Muscle of back (tissue), 11 donors: ENCODE measurements around the gene SYNDIG1. TPM values are rescaled to one million over a fixed set of nuclear protein-coding genes. Genes with fewer than 3 reads are reported as not detected.
A peak's percentile ranks its signal among the peaks of the same experiment; 100 is the strongest.
"Not testable (repeated sequence)": the region's sequence is repeated elsewhere in the genome, so short reads cannot be mapped to it uniquely, and the experiment has no call there.

Source experiments
- DNase-seq, 3 donors: peaks; one replicate each; pipeline versions ENCODE4 v3.0.0 to v3.0.0-alpha.2; 2013
- polyA plus RNA-seq, 10 donors: library from polyadenylated mRNA; unstranded; fragments of 120-200 nt; gene quantifications; one replicate each; pipeline ENCODE4 v1.2.1, GENCODE V29; 2013; ENCODE audit not compliant: insufficient read length in 10 of 10

SYNDIG1 gene
- polyA plus RNA-seq, 10 donors = 2.9 to 5.6 (median 3.6) TPM

DNA sequence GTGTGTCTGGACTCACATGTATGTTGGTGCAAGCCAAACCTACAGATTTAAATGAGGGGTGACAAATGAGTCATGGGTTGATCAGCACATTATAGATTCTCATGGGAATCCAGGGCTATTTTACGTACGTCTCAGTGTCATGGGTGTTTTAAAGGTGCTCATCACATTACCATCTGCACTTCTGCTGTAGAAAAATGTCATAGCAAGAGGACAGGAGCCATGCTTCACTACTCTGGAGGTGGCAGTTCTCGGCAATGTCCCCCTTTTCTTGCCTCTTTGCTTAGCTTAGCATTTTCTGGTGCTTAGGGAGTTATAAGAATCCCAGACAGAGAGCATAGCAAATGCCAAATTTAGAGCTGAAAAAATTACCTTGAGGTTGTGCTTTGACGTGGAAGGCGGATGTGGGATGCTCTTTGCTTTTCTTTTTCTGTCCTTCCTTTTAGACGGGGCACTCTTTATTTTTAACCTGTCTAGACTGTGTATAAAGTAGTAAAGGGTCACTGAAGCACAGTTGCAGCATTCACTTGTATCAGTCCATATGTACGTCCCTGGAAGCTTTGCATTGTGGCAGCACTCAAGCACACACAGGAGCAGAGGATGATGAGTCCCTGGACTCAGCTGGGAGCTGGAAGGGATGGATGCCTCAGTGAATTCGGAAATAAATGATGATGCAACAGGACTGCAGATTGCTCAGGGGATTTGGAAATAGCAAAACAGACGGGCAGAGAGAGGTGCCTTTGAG lies 139.7 kb downstream of the SYNDIG1 start:
- no peak for DNase-seq

DNA sequence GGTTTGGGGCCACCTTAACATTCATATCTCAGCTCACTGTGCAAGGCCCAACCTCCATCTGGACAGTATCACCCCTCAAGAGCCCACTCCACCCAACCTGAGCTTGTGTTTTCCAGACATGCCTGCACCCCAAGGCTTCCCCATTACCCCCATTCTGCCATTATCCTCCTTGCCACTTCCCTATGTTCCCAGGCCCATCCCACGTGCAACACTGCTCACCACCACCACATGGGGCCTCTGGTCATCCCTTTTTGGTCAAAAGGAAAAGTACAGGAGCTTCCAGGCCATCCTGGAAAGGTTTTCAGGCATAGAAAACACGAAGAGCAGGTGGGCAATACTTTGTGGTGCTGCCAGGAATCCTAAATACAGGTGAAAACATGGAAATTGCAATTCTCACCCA lies 140.3 kb downstream of the SYNDIG1 start:
- no peak for DNase-seq

DNA sequence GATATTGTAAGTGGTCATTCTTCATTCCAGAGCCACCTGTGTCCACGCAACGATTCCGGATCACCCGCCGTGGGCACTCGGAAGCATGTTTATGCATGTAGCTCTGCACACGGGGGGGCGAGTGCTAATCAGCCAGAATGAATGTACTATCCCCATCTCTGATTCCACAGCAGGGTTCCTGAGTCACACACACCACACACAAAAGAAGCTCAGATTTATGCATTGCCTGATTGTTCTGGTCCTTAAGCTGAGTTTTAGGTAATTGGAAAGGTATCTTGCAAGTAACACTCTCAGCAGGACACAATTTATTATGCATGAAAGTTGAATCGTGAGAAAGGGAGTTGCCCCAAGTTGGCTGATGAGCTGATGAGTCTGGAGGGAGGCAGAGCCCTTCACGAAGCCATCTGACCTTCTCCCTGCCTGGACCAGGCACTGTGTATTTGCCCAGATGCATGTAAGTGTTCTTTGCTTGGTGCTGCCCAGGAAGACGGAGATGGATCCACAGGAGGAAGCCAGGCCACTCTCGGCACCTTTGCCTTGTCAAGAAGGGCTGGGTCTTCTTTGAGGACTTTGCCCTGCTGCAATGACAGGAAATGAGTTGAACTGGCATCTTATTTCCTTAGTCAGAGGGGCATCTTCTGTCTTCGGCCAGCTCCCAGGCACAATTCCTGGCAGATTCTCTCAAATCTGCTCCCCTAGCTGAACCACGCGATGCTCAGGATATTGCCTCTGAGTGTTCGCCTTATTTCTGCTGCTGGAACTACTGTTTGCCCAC lies 141.1 kb downstream of the SYNDIG1 start:
- no peak for DNase-seq

DNA sequence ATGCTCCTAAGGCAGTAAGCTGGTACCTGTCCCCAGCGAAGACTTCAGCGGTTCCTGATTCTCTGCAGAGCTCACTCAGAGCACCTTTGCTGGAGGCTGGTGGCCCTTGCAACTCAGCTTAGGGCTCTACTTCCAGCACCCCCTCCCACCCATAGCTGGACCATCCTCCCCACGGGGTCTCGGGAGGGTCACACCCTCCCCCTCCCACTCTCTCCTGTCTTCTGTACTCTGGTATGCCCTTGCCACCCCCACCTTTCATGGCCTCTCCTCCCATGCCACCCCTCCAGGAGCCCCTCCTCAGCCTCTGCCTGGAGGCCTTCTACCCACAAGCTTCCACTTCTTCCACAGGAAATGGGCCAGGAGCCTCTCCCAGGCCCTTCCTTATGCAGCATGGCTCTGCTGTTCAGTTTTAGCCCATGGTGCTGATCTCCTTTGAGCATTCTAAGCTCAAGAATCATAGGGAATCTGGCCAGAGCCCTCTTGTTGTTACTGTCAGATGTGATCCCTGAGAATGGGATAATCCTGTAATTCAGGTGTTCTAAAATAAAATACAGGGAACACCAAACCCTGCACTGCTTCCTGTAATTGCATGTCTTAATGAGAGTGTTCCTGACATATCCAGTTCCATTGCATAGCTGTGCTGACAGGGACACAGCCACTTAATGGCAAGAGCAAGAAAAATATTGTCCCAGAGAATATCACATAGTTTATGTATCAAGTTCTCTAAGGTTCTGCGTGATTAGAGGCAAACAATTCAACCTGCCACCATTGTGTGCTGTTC lies 142.1 kb downstream of the SYNDIG1 start:
- DNase-seq = no peak

DNA sequence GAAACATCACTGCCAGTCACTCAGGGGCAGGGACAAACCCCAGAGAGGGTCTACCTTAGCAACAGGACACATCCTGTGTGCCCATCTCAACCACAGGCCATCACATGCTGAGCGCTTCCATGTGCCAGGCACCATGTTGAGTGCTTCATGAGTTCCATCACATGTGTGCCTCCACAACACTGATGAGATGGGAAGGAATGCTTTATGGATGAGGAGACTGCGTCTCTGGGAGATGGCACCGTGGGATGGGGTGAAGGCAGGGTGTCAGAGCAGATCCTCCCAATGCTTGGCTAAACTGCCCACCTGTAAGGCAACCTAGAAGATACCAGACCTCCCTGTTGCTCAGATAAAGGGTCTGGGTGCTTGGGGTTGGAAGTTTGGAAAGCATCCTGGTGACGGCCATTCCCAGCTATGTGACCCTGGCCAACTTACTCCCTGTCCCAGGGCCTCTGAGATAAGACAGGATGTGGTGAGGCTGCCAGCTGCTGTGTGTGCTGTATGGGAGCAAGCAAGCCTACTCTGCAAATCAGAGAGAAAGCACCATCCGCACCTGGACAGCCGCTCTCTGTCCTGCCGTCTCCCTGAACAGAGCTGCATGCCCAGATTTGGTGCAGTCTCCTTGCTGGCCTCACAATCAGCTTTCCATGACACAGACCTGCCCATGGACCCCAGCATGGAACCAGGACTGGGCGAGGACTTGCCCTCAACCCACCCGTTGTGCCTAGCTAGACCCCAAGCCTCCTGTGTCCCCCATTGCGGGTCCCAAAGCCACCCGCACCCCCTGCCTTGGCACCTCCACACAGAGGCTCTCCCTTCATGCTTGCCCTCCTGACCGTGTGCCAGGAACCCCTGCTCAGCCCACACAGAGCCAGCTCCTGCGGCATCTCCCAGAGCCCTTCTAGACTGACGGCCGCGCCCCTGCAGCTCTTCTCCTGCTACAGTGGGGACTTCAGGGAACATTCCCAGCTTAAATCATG lies 143.7 kb downstream of the SYNDIG1 start:
- no peak for DNase-seq

DNA sequence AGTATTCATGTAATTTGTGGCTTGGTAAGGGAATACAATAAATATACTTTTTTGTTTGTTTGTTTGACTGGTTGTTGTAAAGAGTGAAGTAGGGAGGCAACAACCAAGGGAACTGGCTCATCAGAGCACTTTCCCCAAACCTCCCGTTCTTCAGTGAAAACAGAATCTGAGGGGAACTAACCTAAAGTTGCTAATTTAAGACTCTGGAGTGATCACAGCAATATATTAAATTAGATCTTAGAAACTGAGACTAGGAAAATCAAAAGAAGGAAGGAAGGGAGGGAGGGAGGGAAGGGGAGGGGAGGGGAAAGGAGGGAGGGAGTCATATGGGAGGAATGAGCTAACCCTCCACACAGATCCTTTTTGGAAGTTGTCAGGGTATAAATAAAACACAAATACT lies 144.9 kb downstream of the SYNDIG1 start:
- no peak for DNase-seq

DNA sequence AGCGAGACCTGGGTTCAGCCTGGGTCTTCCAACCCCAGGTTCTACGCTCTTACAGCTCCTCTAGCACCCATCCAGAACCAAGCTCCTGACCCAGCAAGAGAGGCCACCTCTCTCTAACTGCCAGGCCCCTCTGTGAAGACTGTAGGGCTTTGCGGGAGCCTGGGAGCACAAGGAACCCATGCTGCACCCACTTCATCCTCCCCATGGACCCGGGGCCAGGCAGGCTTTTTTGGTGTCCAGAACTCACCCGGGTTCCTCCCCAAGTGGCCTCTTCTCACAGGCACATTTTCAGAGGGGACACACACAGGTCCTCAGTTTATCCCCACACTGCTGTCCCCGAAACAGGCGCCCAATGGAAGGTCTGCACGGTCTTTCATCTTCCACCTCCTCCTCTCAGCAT lies 145.9 kb downstream of the SYNDIG1 start:
- no peak for DNase-seq

DNA sequence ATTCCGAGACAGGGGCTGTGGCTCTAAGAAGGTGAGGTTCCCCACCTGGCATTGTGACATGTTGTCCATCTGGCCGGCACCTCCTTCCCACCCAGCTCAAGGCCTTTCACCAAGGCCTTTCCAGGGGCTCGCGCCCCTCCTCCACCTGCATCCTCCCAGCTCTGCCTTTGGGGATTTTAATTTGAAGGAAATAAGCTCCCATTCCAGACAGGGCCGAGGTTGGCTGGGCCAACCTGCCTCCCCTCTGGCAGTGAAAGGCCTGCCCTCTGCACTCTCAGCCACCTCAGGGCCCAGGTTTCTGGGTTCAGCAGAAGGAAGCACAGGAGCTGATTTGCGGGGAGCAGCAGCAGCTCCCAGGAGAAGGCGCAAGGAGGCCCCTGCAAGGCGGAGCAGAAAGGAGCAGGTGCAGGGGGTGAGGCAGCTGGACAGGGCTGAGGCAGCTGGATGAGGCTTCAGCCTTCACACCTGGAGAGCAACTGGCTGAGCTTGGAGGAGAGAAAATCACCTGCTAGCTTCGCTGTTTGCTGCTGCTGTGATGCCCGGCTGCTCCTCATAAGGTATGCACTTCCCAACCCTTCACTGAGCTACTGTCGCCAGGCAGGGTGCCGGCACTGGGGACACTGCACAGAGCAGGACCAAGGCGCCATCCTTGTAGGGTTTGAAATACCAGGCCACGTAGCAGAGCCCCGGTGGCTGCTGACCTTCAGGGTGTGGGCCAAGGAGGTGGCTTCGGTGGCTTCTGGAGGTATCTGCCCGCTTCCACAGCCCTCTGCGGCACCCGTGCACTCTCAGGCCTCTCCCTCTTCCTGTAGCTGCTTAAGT lies 147.0 kb downstream of the SYNDIG1 start:
- DNase-seq = no peak

DNA sequence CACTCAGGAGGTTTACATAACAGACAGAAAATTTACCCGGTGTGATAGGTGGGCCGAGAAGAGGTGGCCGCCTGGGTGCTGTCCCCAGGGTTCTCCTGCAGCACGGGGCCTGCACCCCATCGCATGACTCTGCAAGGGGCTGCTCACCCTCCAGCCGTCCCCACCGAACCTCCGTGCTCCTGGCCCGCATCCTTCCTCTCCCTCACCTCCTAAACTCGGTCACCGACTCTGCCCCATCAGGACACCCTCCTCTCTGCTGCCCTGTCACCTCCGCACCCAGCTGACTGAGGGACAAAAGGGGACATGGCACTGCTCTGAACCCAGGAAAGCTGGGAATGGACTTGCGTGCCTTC lies 147.6 kb downstream of the SYNDIG1 start:
- DNase-seq = no peak

DNA sequence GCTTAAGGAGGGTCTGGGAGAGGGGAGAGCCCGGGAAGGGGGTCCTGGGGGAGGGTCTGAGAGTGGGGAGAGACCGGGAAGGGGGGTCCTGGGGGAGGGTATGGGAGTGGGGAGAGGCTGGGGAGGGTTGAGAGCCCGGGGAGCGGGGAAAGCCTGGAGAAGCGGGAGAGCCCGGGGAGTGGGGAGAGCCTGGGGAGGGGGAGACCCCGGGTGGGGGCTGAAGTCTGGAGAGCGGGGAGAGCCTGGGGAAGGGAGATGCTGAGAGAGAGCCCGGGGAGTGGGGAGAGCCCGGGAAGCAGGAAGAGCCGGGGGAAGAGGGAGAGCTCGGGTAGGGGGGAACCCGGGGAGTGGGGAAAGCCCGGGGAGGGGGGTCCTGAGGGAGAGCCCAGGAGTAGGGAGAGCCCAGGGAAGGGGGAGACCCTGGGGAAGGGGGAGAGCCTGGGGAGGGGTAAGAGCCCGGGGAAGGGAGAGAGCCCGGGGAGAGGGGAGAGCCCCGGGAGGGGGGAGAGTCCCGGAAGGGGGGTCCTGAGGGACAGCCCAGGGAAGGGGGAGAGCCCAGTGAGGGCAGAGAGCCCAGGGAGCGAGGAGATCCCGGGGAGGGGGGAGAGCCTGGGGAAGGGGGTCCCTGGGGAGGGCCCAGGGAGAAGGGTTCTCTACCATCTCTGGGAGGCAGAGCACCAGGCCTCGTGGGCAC lies 148.5 kb downstream of the SYNDIG1 start:
- no peak for DNase-seq

DNA sequence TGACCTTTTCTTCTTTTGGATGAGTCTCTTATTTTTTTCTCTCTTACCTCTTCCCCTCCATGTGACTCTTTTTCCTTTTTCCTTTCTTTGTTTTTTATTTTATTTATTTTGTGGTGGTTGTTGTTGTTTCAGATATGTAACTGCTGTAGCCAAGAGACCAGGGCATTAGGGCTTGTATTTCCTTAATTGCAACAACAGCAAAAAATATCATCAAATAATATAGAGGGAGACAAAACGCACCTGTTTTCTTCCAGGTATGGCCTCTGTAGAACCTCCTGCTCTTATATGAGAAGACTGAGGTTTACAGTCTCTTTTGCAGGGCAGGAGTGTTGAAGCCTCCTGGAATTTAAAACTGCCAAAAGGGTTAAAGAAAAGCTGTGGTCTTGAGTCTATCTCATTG lies 149.3 kb downstream of the SYNDIG1 start:
- no peak for DNase-seq

DNA sequence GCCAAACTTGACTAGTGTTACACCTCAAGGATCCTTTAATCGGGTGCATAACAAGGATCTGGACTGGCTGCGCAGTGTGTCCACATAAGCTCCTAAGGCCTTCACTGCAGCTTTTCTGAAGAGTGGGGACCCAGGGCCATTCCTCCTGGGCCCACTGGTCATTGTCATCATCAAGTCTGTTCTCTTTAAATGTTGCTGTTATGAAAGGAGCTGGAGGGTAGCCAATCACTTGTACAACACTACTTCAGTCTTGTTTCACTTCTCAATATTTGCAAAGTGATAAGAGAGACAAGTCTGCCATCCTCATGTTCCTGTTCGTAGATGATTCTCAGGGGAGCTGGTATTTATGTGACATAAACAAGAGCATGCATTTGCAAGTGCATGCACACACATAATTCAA lies 149.8 kb downstream of the SYNDIG1 start:
- DNase-seq = no peak

DNA sequence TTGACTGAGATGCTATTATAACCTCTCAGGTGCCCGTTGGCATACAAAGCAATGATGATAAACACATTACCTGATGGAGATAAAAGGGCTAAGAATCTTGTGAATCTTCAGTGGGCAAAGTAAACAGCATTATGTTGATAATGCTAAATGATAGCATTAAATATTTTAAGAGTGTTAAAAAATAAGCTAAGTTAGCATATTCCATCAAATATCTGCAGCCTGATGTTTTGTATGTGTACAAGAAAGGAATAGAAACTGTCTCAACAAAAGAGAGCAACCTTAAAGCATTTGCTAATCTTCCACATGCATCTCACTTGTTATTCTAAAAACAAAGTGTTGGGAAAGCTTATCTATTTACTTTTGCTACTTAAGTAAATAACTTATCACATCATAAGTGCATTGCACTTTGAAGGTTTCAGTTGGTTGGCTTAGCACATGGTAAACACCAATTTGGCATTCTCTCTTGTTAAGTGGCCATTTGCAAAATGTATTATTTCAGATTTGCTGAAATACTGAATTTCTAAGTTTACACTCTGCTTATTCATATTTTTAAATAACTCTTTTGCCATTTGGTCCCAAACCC lies 151.6 kb downstream of the SYNDIG1 start:
- DNase-seq = no peak

DNA sequence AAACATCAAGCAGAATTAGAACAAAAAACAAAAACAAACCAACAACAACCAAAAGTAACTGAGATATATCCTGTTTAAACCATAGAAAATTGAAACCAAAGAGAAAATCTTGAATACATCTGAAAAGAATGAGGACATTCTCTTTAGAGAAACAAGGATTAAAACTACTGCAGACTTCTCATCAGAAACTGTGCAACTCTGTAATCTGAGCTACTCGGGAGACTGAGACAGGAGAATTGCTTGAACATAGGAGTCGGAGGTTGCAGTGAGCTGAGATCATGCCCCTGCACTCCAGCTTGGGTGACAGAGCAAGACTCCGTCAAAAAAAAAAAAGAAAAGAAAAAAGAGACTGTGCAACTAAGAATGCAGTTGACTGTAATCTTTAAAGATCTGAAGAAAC lies 153.4 kb downstream of the SYNDIG1 start:
- DNase-seq = peak in 1 of 3 donors; percentile 13

DNA sequence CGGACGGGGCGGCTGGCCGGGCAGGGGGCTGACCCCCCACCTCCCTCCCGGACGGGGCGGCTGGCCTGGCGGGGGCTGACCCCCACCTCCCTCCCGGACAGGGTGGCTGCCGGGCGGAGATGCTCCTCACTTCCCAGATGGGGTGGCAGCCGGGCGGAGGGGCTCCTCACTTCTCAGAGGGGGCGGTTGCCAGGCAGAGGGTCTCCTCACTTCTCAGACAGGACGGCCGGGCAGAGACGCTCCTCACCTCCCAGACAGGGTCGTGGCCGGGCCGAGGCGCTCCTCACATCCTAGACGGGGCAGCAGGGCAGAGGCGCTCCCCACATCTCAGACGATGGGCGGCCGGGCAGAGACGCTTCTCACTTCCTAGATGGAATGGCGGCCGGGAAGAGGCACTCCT lies 156.7 kb downstream of the SYNDIG1 start:
- not testable (repeated sequence) for DNase-seq

DNA sequence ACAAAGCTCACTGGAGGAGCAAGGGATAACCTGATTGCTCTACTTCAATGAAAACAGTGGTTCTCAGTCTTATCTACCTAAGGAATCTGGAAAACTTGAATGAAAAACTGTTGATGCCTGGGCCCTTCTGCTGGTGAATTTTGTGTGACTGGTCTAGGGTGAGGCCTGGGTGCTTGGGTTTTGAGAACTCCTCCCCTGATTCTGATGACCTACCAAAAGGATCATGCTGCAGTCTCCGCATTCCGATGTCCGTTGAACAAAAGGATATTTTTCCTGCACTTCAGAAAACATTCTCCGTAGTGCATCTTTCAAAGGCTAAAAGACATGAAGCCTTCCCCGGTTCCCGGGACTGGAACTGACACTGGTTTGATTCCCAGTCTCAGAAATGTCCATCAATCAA lies 157.9 kb downstream of the SYNDIG1 start:
- DNase-seq = no peak

DNA sequence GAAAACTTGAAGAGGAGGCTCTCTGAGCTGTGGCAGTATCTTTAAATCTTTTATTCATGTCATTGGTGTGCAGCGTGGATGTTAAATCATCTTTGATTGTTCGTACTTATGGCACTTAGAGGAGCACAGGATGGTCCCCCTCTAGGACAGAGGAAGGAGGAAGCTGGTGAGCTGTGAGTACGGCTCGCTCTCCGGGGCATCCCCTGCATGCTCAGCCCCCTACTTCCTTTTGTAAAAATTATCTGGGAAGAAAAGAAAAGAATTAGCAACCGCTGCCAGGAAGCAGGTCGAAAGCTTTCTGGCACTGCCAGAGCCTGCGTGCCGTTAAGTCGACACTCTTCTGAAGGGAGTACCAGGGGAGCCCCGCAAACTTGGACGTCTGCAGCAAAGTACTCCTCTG lies 158.5 kb downstream of the SYNDIG1 start:
- DNase-seq = no peak

DNA sequence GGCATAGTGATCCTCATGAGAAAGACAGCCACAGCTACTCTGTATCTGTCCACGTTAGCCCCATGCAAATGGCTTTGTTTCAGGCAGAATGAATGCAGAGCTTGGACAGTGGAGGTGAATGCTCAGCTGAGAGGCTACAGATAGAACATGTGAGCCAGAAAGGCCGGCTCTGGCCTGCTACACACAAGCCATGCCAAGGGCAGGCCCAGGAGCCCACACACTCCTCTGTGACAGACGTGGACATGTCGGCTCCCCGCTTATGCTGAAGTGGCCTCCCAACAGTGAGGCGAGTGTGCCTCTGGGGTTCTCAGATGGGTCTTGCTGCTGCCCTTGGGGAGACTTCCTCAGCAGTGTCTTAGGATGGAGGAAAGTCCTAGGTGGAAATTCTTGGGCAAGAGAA lies 159.6 kb downstream of the SYNDIG1 start:
- no peak for DNase-seq

DNA sequence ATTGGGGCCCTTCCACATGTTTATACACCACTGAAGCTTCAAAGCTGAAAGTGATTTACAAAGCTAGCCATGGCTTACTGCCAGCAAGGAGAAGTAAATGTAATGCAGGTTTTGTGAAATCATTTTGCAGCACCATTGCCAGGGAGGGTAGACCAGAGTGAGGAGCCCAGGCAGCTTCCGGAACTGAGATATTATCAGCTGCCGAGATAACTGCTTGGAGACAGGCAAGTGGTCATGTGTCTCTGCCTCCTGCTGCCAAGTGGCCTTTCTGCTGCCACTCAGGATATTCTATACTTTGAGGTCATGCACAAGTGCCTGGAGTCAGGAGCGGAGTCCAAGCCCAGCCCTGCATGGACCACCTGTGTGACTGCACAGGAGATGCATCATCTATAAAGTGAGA lies 160.2 kb downstream of the SYNDIG1 start:
- DNase-seq = no peak
